GM19351 (cell line): ENCODE results near the gene AFF3.

ENCODE experiments used
- ATAC-seq: cut with Tn5 transposase; IDR thresholded peaks from one replicate; pipeline ENCODE4 v1.9.1; 2021; ENCODE audit warnings: mild to moderate bottlenecking, moderate library complexity; ENCODE audit not compliant: unreplicated experiment

AFF3 gene

GRCh38 chr2:99728166-99728565 lies 414.2 kb downstream of the AFF3 start:
- no peak for ATAC-seq

- no peak for ATAC-seq
Observed at GRCh38 chr2:99727199-99727598, 415.2 kb downstream of the AFF3 start.

GRCh38 chr2:99726691-99727090 lies 415.7 kb downstream of the AFF3 start:
- ATAC-seq, result no peak

- no peak for ATAC-seq
Observed at GRCh38 chr2:99725820-99726219, 416.6 kb downstream of the AFF3 start.

GRCh38 chr2:99722476-99722875 lies 419.9 kb downstream of the AFF3 start:
- no peak for ATAC-seq

- no peak for ATAC-seq
Observed at GRCh38 chr2:99719102-99719501, 423.3 kb downstream of the AFF3 start.

GRCh38 chr2:99715956-99716355 lies 426.4 kb downstream of the AFF3 start:
- ATAC-seq, result no peak

GRCh38 chr2:99714349-99714748 lies 428.0 kb downstream of the AFF3 start:
- ATAC-seq, result no peak

- ATAC-seq, result no peak
Observed at GRCh38 chr2:99711144-99711543, 431.2 kb downstream of the AFF3 start.

GRCh38 chr2:99710721-99711120 lies 431.7 kb downstream of the AFF3 start:
- ATAC-seq, result no peak

GRCh38 chr2:99709229-99709628 lies 433.2 kb downstream of the AFF3 start:
- no peak for ATAC-seq

- ATAC-seq, result no peak
Observed at GRCh38 chr2:99708231-99708630, 434.2 kb downstream of the AFF3 start.

- no peak for ATAC-seq
Observed at GRCh38 chr2:99707592-99707991, 434.8 kb downstream of the AFF3 start.

- no peak for ATAC-seq
Observed at GRCh38 chr2:99706735-99707134, 435.7 kb downstream of the AFF3 start.

GRCh38 chr2:99701503-99701902 lies 440.9 kb downstream of the AFF3 start:
- no peak for ATAC-seq

- ATAC-seq, result no peak
Observed at GRCh38 chr2:99700482-99701398, 441.6 kb downstream of the AFF3 start.

GRCh38 chr2:99698896-99699295 lies 443.5 kb downstream of the AFF3 start:
- ATAC-seq, result no peak

- ATAC-seq, result no peak
Observed at GRCh38 chr2:99697811-99698568, 444.4 kb downstream of the AFF3 start.

GRCh38 chr2:99695944-99696253 lies 446.5 kb downstream of the AFF3 start:
- no peak for ATAC-seq

- ATAC-seq, result no peak
Observed at GRCh38 chr2:99695130-99695943, 447.1 kb downstream of the AFF3 start.

- ATAC-seq, result no peak
Observed at GRCh38 chr2:99694331-99694730, 448.1 kb downstream of the AFF3 start.
